Endothelial cell (in vitro differentiated cells): ENCODE results near the gene SETD6. TPM values are rescaled to one million over a fixed set of nuclear protein-coding genes. Genes with fewer than 3 reads are reported as not detected.

Experiments used
- DNase-seq: peaks from one replicate; pipeline ENCODE4 v3.0.0; 2021; ENCODE audit warnings: low spot score
- H3K27ac Mint-ChIP-seq: one replicate; pipeline ENCODE4 v1.8.0; 2021; ENCODE audit warnings: mixed read lengths, inconsistent platforms; ENCODE audit not compliant: unreplicated experiment
- H3K27me3 Mint-ChIP-seq: one replicate; pipeline ENCODE4 v1.8.0; 2021; ENCODE audit warnings: mild to moderate bottlenecking, moderate library complexity, mixed read lengths, inconsistent platforms; ENCODE audit not compliant: unreplicated experiment
- H3K36me3 Mint-ChIP-seq: one replicate; pipeline ENCODE4 v1.8.0; 2021; ENCODE audit warnings: mild to moderate bottlenecking, low read depth, mixed read lengths, inconsistent platforms; ENCODE audit not compliant: unreplicated experiment
- H3K4me1 Mint-ChIP-seq: one replicate; pipeline ENCODE4 v1.8.0; 2021; ENCODE audit warnings: mild to moderate bottlenecking, mixed read lengths, inconsistent platforms; ENCODE audit not compliant: unreplicated experiment
- H3K4me3 Mint-ChIP-seq: one replicate; pipeline ENCODE4 v1.8.0; 2021; ENCODE audit warnings: mild to moderate bottlenecking, mixed read lengths, inconsistent platforms; ENCODE audit not compliant: unreplicated experiment
- H3K9me3 Mint-ChIP-seq: one replicate; pipeline ENCODE4 v1.8.0; 2021; ENCODE audit warnings: mixed read lengths, inconsistent platforms; ENCODE audit not compliant: unreplicated experiment
- CTCF ChIP-seq: fragments of 200-600 bp; sonication (generic); IDR thresholded peaks from one replicate; pipeline ENCODE4 v1.5.0; 2021; ENCODE audit warnings: antibody characterized with exemption; ENCODE audit not compliant: unreplicated experiment
- total RNA-seq: library from RNA; stranded (reverse); fragmentation: NEBNext Ultra II Directional; extraction: Animal tissue kit (Norgen Biotek cat#: 25700); gene quantifications from one replicate; pipeline ENCODE4 v1.2.1, GENCODE V29; 2021; ENCODE audit not compliant: unreplicated experiment

The SETD6 gene
- total RNA-seq, 1 donor from 2014 or later, result 7.9 TPM

DNA sequence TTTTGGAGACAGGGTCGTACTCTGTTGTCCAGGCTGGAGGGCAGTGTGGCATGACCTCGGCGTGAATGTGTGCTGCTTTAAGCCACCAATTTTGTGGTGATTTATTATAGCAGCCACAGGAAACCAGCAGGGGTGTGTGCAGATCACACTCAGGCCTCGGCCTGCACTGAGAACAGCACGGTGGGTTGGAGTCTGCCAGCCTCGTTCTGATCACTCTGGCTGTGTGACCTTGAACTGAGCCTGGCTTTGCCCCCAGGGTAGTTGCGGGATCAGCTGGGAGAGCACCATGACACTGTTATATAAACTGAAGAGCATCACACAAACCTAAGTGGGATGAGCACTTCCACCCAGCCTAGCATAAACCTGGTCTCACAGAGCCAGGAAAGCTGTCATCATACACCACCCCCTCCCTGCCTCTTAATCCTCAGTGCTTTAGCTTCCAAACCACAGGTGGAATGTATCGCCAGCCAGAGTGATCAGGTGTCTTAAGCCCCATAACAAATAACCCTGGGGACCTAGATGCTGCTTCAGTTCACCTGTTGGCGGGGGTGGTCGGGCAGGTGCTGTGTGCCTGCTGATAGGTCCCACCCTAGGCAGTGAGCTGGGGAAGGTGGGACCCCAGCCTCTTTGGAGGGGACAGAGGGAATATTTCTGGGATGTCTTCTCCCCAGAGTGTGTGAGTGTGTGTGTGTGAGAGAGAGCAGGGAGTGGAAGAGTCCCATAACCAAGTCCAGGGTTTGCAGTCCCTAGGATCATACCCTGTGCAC lies 43.9 kb upstream of the SETD6 start:
- TF ChIP-seq CTCF, result no peak
- no peak overlapping the region for H3K27ac Mint-ChIP-seq
- DNase-seq, result no peak
- peaks cover 14% of the 10 kb centered on the region for H3K4me1 Mint-ChIP-seq
- no peaks in the 10 kb centered on the region for H3K9me3 Mint-ChIP-seq
- H3K27me3 Mint-ChIP-seq, result peaks cover 24% of the 10 kb centered on the region
- H3K4me3 Mint-ChIP-seq, result no peak overlapping the region
- H3K36me3 Mint-ChIP-seq, result no peaks in the 10 kb centered on the region

DNA sequence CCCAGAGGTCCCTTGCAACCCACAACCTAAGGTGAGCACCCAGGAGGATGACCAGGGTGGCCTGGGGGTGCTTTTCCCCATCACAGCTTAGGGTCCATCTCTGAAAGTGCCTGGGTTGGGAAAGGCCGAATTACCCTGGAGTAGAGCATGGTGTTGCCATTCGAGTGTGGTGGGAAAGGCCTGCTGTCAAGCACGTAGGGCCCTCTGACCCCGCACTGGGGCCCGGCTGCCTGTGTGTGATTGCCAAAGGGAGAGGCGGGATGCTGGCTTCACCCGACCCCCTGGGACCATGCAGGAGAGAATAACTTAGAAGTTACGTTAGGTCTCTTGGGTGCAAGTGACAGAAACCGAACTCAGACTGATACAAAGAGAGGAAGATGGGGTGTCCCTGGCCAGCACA lies 43.1 kb upstream of the SETD6 start:
- H3K4me1 Mint-ChIP-seq, result peaks cover 14% of the 10 kb centered on the region
- H3K36me3 Mint-ChIP-seq, result no peaks in the 10 kb centered on the region
- no peak for TF ChIP-seq CTCF
- H3K4me3 Mint-ChIP-seq, result no peak overlapping the region
- DNase-seq, result no peak
- no peaks in the 10 kb centered on the region for H3K9me3 Mint-ChIP-seq
- H3K27ac Mint-ChIP-seq, result no peak overlapping the region
- peaks cover 18% of the 10 kb centered on the region for H3K27me3 Mint-ChIP-seq

DNA sequence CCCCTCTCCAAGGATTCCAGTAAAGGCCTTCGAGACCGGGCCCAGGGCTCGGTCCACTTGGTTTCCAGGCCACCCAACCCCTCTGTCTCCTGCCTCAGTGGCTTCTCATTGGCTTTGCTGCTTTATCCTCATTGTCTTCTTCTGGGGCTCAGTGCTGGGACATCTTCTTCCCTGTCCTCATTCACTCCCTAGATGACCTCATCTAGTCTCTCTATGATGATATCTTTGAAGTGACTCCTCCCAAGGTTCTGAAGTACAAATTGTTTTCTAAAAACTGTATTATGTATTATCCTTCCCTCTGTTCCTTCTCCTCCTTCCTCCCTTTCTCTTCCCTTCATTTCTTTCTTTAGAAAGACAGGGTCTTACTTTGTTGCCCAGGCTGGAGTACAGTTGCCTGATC lies 42.5 kb upstream of the SETD6 start:
- no peaks in the 10 kb centered on the region for H3K9me3 Mint-ChIP-seq
- DNase-seq, result no peak
- no peak overlapping the region for H3K27ac Mint-ChIP-seq
- no peak overlapping the region for H3K4me3 Mint-ChIP-seq
- peaks cover 18% of the 10 kb centered on the region for H3K27me3 Mint-ChIP-seq
- H3K36me3 Mint-ChIP-seq, result no peaks in the 10 kb centered on the region
- no peak for TF ChIP-seq CTCF
- H3K4me1 Mint-ChIP-seq, result peaks cover 14% of the 10 kb centered on the region

DNA sequence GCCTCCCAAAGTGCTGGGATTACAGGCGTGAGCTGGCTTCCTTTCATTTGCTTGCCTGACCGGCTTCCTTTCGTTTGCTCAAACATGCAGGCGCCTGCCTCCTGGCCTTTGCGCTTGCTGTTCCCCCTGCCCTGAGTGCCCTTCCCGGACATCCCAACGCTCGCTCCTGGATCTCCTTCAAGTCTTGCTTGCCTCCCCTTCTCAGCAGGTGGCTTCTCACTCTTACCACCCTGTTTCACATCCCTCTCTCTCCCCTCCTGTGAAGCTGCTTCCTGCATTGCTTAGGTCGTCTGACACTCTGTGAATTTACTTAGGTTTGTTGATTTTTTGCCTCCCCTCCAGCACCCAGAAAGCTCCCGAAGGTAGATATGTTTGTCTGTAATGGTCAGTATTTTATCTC lies 41.0 kb upstream of the SETD6 start:
- Mint-ChIP-seq H3K27ac (no peak overlapping the region), H3K4me1 (peaks cover 14% of the 10 kb centered on the region), H3K9me3 (no peaks in the 10 kb centered on the region), H3K36me3 (no peaks in the 10 kb centered on the region), H3K27me3 (peaks cover 16% of the 10 kb centered on the region), H3K4me3 (no peak overlapping the region)
- DNase-seq, result no peak
- TF ChIP-seq CTCF, result no peak

DNA sequence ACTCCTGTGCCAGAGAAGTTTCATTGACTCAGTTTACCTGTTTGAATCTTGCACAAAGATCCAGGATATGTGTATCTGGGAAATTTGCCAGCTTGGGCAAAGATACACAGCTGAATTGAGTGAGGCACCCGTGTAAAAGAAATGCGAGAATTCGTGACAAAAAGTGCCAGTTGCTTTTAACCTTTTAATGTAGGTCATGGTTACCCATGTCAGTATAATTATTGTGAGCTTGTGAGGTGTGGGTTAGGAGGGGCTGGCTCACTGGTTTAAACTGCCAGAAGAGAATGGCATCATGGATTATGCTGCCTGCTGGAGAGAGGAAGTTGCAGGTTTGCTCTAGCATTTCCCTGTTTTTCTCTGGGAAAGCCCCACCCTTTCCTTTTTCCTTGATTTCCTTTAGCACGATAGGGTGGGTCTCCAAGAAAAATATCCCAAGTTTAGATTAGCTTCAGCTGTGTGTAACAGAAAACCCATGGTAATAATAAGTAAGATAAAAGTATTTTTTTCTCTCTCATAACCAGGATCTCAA lies 40.2 kb upstream of the SETD6 start:
- Mint-ChIP-seq H3K9me3 (no peaks in the 10 kb centered on the region), H3K4me3 (no peak overlapping the region), H3K4me1 (peaks cover 14% of the 10 kb centered on the region), H3K27me3 (peaks cover 15% of the 10 kb centered on the region), H3K36me3 (no peaks in the 10 kb centered on the region), H3K27ac (no peak overlapping the region)
- no peak for DNase-seq
- TF ChIP-seq CTCF, result no peak
